GM12801 (cell line): ENCODE measurements around the gene SNX33.

Experiments used
- CTCF ChIP-seq: IDR thresholded peaks from one replicate; pipeline ENCODE4 v1.5.1; 2011; ENCODE audit warnings: control low read depth; ENCODE audit not compliant: insufficient read length; ENCODE audit errors: extremely low read depth

The SNX33 gene

GRCh38 chr15:75677465-75678323 is 30.0 kb downstream of the SNX33 start:
- no peak for TF ChIP-seq CTCF

- no peak for TF ChIP-seq CTCF
These were observed 32.5 kb downstream of the SNX33 start for GRCh38 chr15:75680007-75680789.

DNA sequence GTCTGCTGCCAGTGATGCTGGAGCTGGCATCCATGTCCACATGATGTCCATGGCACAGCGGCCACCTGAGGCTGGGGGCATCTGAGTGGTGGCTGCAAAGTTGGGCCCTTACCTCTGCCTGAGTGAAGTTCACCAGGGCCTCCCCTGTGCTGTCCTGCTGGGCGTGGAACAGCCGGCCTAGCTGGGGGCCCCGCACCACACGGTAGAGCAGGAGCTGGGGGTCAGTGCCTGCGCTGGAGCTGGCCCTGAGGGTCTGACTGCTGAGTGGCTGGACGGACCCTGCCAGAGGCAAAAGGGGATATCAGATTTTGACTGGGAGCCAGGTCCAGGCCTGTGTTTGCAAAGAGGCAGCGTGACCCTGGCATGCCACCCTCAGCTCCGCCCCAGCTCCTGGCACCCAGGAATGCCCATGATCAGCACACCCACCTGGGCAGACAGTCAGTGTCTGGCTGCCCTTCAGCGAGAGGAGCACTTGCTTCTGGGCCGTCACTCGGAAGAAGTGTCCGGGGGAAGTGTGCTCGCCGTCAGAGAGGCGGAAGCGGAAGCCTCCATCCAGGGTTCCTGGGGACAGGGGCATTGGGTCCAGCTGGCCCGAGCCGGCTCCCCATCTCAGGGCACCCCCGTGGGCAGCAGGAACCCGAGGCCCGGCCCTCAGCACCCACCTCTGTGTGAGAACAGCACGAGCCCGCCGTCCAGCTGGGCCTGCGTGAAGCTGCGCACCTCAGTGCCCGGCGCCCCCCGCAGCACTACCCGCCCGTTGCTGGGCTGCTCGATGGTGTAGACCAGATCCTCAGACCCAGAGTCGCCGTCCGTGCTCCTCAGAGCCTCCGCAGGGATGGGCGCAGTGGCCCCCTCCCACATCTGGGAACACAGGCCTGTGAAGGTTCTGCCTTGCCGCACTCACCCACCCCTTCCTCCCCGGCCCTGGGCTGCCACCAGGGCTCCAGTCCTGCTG is 34.7 kb downstream of the SNX33 start:
- TF ChIP-seq CTCF, result no peak

GRCh38 chr15:75684648-75685047 is 36.9 kb downstream of the SNX33 start:
- TF ChIP-seq CTCF, result no peak

DNA sequence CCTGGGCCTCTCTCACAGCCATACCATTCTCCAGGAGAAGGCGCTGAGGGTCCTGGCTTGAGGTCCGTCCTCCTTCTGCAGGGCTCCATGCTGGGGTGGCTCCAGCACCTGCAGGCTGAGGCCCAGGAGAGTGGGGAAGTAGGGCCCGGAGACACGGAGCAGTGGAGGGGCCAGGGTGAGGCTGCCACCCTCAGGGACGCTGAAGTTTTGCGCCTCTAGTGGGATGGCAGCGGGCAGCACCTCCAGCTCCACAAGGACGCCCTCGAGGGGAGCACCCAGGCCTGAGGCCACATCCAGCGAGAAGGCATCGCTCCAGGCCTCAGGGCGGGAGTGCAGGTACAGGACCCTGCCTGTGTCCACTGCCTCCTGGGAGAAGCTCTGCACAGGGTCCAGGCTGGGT is 37.5 kb downstream of the SNX33 start:
- TF ChIP-seq CTCF, result no peak

DNA sequence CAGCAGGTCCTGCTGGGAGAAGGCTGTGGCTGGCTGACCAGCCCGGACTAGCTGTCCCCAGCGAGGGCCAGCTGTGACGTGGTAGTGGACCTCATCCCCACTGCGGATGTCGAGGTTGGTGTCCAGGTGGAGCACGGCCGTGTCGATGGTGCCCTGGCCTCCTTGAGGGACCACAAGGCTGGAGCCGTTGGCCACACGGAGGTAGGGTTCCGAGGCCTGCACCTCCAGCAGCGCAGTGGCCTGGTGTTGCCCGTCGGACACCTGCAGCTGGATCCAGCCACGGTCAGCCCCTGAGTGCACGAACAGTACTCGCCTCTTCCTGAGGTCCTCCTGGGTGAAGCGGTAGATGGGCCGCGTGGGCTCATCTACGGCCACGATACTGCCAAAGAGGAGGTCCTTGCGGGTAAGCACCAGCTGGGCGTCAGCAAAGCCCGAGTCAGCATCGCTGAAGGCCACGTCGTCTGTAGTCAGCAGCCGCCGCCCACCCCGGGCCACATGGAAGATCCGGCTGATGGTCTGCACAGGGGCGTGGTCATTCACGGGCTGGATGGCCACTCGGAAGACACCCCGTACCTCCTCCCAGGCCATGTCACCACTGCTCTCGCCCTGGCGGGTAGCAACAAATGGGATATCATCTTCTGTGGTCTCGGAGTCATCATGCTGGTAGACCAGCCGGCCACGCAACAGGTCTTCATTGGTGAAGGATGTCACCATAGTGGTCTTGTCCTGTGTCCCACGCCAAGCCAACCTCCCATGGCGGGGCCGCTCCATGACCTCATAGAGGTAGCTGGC is 40.0 kb downstream of the SNX33 start:
- no peak for TF ChIP-seq CTCF
